ENCODE data around the gene MPV17.
"Not testable (repeated sequence)": the region's sequence is repeated elsewhere in the genome, so short reads cannot be mapped to it uniquely, and the experiment has no call there.

Gene MPV17

DNA sequence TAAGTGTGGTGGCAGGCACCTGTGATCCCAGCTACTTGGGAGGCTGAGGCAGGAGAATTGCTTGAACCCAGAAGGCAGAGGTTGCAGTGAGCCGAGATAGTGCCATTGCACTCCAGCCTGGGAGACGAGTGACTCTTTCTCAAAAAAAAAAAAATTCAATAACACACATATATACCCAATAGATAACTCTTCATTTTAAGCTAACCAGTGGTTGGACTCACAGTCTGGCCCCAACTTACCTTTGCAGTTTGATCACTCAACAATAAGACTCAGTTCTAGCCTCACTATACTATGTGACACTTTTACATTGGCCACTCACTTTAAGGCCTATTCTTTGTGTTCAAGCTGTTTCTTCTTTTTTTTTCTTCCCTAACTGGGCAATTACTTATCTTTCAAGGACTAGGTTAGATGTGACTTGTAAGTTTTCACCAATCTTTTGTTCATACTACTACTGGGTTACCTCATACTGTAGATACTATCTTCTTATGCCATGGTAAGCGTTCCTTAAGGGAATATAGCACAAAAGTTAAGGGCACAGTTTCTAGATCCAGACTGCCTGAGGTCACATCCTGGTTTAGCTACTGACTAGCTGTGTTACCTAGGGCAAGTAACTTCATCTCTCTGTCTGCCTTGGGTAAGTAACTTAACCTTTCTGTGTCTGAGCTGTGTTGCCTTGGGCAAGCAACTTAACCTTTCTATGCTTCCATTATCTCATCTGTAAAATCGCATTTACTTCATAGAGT is 40.0 kb upstream of the MPV17 start:
- DNase-seq: no peak
- no peak overlapping the region for H3K27ac ChIP-seq
- peaks cover 71% of the 10 kb centered on the region for H3K36me3 ChIP-seq
- H3K9me3 ChIP-seq (ENCODE audit: severe bottlenecking): peaks cover 5% of the 10 kb centered on the region
- H3K4me3 ChIP-seq (ENCODE audit: low read depth, low read length): no peak overlapping the region
- no peaks in the 10 kb centered on the region for H3K27me3 ChIP-seq (ENCODE audit: insufficient read depth, low read depth, severe bottlenecking)
- TF ChIP-seq, protein P1, sequence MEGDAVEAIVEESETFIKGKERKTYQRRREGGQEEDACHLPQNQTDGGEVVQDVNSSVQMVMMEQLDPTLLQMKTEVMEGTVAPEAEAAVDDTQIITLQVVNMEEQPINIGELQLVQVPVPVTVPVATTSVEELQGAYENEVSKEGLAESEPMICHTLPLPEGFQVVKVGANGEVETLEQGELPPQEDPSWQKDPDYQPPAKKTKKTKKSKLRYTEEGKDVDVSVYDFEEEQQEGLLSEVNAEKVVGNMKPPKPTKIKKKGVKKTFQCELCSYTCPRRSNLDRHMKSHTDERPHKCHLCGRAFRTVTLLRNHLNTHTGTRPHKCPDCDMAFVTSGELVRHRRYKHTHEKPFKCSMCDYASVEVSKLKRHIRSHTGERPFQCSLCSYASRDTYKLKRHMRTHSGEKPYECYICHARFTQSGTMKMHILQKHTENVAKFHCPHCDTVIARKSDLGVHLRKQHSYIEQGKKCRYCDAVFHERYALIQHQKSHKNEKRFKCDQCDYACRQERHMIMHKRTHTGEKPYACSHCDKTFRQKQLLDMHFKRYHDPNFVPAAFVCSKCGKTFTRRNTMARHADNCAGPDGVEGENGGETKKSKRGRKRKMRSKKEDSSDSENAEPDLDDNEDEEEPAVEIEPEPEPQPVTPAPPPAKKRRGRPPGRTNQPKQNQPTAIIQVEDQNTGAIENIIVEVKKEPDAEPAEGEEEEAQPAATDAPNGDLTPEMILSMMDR (IDR thresholded peaks at IDR 0.05; ENCODE audit: low read depth, low read length): no peak

DNA sequence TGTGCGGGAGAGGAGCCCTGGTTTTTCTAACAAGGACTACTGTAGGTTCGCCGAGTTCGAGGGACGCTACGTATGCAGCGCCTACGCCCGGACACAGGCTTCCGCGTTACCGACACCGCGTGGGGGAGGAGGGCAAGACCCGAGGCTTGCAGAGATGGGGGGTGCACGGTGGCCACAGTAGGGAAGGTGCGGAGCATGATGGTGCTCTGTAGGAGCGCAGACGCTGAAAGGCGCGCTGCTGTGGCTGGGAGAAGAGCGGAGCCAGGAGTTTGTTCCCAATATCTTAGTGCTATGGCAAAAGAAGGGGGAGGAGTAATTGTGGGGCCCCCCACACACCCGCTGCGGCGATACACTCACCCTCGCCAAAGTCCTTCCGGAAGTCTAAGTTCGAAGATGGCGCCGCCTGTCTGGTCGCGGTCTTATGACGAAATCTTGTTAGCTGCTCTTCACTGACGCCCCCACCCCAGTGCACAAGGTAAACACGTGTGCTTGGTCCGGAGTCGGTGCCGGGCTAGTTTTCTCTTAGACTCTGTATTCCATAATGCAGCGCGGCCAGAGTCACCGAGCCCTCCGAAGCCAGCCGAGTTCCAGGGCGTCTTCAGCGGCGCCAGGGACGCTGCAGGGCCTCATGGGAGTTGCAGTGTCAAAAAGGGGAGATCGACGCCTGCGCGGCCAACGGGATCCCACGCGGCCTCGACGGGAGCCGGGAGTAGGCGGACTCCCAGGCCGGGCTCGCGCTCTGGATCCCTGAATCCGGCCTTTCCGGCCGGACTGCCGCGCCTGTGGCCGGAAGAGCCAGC is 33.7 kb upstream of the MPV17 start, which contains the start of gene GTF3C2:
TSS of gene GTF3C2 (minus strand) at position 383 of the 800 bp plus-strand sequence. CDS start 13,210 bp downstream, outside the sequence.
- H3K36me3 ChIP-seq: peaks cover 22% of the 10 kb centered on the region
- H3K9me3 ChIP-seq (ENCODE audit: severe bottlenecking): peaks cover 5% of the 10 kb centered on the region
- H3K4me3 ChIP-seq (ENCODE audit: low read depth, low read length): peak within 1 kb of the TSS; percentile 90
- TF ChIP-seq, protein P1 (IDR thresholded peaks at IDR 0.05; ENCODE audit: low read depth, low read length): peak; percentile 11; the same call in 1 of the 2 replicates
- H3K27me3 ChIP-seq (ENCODE audit: insufficient read depth, low read depth, severe bottlenecking): no peaks in the 10 kb centered on the region
- H3K27ac ChIP-seq: peak within 1 kb of the TSS; percentile 94
- peak; percentile 99 for DNase-seq

DNA sequence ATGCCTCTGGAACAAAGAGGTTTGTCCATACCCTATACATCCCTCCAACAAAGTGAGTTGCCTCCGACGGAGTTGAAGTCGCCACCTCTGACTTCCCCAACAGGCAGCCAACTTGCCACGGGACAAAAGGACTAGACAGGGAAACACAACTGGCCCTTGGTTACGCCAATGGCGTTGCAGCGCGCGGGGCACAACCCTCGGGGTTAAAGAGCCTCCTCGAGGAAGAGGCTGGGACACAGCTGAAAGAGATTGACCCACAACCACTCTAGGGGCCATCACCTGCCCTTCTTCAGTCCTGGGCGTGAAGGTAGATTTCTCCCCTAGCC is 33.1 kb upstream of the MPV17 start:
- H3K4me3 ChIP-seq (ENCODE audit: low read depth, low read length): peak overlapping the region; percentile 90
- peak; percentile 70 for DNase-seq
- TF ChIP-seq, protein P1 (IDR thresholded peaks at IDR 0.05; ENCODE audit: low read depth, low read length): no peak
- H3K27me3 ChIP-seq (ENCODE audit: insufficient read depth, low read depth, severe bottlenecking): no peaks in the 10 kb centered on the region
- peak overlapping the region; percentile 94 for H3K27ac ChIP-seq
- peaks cover 4% of the 10 kb centered on the region for H3K9me3 ChIP-seq (ENCODE audit: severe bottlenecking)
- peaks cover 18% of the 10 kb centered on the region for H3K36me3 ChIP-seq

DNA sequence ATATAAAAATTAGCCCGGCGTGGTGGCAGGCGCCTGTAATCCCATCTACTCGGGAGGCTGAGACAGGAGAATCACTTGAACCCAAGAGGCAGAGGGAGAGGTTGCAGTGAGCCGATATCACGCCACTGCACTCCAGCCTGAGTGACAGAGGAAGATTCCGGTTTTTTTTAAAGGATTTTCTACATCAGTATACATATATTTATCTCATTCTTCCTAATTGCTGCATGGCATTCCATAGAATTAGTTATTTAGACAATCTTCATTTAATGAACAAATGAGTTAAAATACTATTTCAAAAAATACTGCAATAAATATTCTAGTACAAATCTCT is 31.7 kb upstream of the MPV17 start:
- H3K27me3 ChIP-seq (ENCODE audit: insufficient read depth, low read depth, severe bottlenecking): no peaks in the 10 kb centered on the region
- peak overlapping the region; percentile 94 for H3K27ac ChIP-seq
- H3K36me3 ChIP-seq: peaks cover 24% of the 10 kb centered on the region
- no peak for DNase-seq
- no peaks in the 10 kb centered on the region for H3K9me3 ChIP-seq (ENCODE audit: severe bottlenecking)
- H3K4me3 ChIP-seq (ENCODE audit: low read depth, low read length): no peak overlapping the region
- TF ChIP-seq, protein P1 (IDR thresholded peaks at IDR 0.05; ENCODE audit: low read depth, low read length): no peak

DNA sequence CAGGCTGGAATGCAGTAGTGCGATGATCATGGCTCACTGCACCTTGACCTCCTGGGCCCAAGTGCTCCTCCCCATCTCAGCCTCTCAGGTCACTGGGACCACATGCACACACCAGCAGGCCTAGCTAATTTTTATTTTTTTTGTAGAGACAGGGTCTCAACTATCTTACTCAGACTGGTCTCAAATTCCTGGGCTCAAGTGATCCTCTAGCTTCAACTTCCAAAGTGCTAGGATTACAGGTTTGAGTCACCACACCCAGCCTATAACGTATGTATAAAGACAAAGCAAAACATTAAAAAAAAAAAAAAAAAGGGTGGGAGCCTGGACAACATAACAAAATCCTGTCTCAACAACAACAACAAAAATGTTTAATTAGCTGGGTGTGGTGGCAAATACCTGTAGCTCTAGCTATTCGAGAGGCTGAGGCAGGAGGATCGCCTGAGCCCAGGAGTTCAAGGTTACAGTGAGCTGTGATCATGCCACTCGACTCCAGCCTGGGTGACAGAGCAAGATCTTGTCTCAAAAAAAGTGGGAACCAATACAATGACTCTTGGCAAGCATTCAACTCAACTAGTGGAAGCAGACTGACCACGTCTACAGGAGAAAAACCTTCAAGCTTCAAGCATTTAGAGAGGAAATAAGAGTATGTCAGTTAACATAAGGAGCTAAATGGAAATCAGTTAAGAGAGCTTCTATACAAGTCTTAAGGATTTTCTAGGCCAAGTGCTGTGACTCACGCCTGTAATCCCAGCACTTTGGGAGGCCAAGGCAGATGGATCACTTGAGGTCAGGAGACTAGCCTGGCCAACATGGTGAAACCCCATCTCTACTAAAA is 31.1 kb upstream of the MPV17 start:
- Histone ChIP-seq H3K36me3 (peaks cover 27% of the 10 kb centered on the region), H3K27me3 (ENCODE audit: insufficient read depth, low read depth, severe bottlenecking) (no peaks in the 10 kb centered on the region), H3K9me3 (ENCODE audit: severe bottlenecking) (no peaks in the 10 kb centered on the region), H3K4me3 (ENCODE audit: low read depth, low read length) (no peak overlapping the region), H3K27ac (peak overlapping the region; percentile 94)
- DNase-seq: peak; percentile 81
- TF ChIP-seq, protein P1 (IDR thresholded peaks at IDR 0.05; ENCODE audit: low read depth, low read length): no peak

DNA sequence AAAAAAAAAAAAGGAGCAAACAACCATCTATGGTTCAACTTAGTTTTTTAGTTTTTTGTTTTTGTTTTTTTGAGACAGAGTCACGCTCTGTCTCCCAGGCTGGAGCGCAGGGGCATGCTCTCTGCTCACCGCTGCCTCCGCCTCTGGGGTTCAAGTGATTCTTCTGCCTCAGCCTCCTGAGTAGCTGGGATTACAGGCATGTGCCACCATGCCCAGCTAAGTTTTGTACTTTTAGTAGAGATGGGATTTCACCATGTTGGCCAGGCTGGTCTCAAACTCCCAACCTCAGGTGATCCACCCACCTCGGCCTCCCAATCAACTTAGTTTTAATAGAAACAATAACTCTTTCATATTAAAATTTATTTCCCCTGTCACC is 30.5 kb upstream of the MPV17 start:
- not testable (repeated sequence) for H3K27me3 ChIP-seq (ENCODE audit: insufficient read depth, low read depth, severe bottlenecking); DNase-seq; H3K9me3 ChIP-seq (ENCODE audit: severe bottlenecking); H3K4me3 ChIP-seq (ENCODE audit: low read depth, low read length)
- peaks cover 24% of the 10 kb centered on the region for H3K36me3 ChIP-seq
- peak overlapping the region; percentile 94 for H3K27ac ChIP-seq
